Testis (tissue), 3 donors: ENCODE data around the gene PCP2. TPM values are rescaled to one million over a fixed set of nuclear protein-coding genes. Genes with fewer than 3 reads are reported as not detected.

Source experiments
- DNase-seq: peaks from one replicate; pipeline ENCODE4 v3.0.0-alpha.2; 2019
- H3K27ac ChIP-seq, 2 donors: fragments of 200-600 bp; sonication (generic); one replicate each; pipeline ENCODE4 v1.5.1; 2019
- H3K27me3 ChIP-seq: fragments of 200-600 bp; sonication (generic); one replicate; pipeline ENCODE4 v1.5.1; 2019
- H3K36me3 ChIP-seq: fragments of 200-600 bp; sonication (generic); one replicate; pipeline ENCODE4 v1.5.1; 2017; ENCODE audit warnings: low read depth; ENCODE audit errors: missing control alignments
- H3K4me1 ChIP-seq: fragments of 200-600 bp; sonication (generic); one replicate; pipeline ENCODE4 v1.5.1; 2019
- H3K4me3 ChIP-seq, 2 donors: fragments of 200-600 bp; sonication (generic); one replicate each; pipeline ENCODE4 v1.5.1; 2017 to 2019
- H3K9me3 ChIP-seq: fragments of 200-600 bp; sonication (generic); one replicate; pipeline ENCODE4 v1.5.1; 2017
- POLR2A ChIP-seq: fragments of 450-650 bp; IDR thresholded peaks from one replicate; pipeline ENCODE4 v1.6.1; 2017; ENCODE audit warnings: antibody characterized with exemption, mild to moderate bottlenecking, moderate library complexity
- WGBS, 2 donors: methylation state at CpG; one replicate each; pipeline ENCODE4 v1.1.5; 2018; 5-methylcytosine and 5-hydroxymethylcytosine counted together
- intact Hi-C: fragments of 100-400 bp; cut with DNase I; formaldehyde crosslinking; loops from one replicate; pipeline ENCODE4 v1.15.1; 2023; ENCODE audit warnings: low total_unique reads
- microRNA-seq, 2 donors: library from miRNA; unstranded; fragments of <30 nt; microRNA quantifications; one replicate each; pipeline ENCODE4, GENCODE V29; 2016; ENCODE audit warnings: borderline number of aligned reads in 2 of 2, borderline replicate concordance in 1 of 2
- polyA plus RNA-seq: library from polyadenylated mRNA; stranded (reverse); fragments of 350-450 nt; fragmentation: Illumina TruSeq; extraction: RNeasy Lipid Tissue Mini Kit (QIAGEN cat#74804); gene quantifications from one replicate; pipeline ENCODE4 v1.2.3, GENCODE V29; 2014; ENCODE audit warnings: low read depth, low replicate concordance; ENCODE audit not compliant: insufficient read depth
- small RNA-seq, 2 donors: library from RNA; depleted of rRNA; stranded (forward); fragments of <200 nt; gene quantifications; one replicate each; pipeline ENCODE3, GENCODE V24; 2016
- total RNA-seq, 2 donors: library from RNA; depleted of rRNA; stranded (reverse); fragments of >200 nt; gene quantifications; one replicate each; pipeline ENCODE4 v1.2.3, GENCODE V29; 2016
- TF ChIP-seq, protein P1 (sequence below), 3 experiments: fragments of 450-650 bp in 2 of 3; fragments of 200-600 bp in 1 of 3; sonication (generic) in 1 of 3; IDR thresholded peaks; one replicate each; pipeline ENCODE4 v1.5.1; 2016 to 2019; ENCODE audit warnings: antibody characterized with exemption in 3 of 3, mild to moderate bottlenecking in 2 of 3, moderate library complexity in 1 of 3

The PCP2 gene
- total and polyA plus RNA-seq, 3 donors from 2014 or later = 38.2 to 164 (median 130) TPM

DNA sequence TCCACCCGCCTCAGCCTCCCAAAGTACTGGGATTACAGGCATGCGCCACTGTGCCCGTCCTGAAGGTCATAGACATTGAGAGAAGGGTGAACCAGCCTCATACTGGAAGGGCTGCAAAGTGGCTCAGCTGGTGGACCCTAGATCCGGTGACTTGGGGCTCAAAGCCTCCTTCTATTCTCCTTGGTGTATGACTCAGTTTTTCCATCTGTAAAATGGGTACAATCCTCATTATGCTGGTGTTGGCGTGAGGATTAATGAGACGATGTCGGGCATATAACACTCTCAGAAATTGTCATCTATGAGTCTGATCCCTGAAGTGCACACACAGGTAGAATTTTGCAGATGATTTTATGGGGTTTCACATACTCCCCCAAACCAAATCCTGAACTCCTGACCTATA lies 43.7 kb downstream of the PCP2 start:
- Histone ChIP-seq H3K27me3 (no peaks in the 10 kb centered on the region), H3K4me3 (no peak overlapping the region), H3K36me3 (no peaks in the 10 kb centered on the region), H3K27ac (no peak overlapping the region), H3K9me3 (no peaks in the 10 kb centered on the region), H3K4me1 (no peaks in the 10 kb centered on the region)
- DNase-seq = no peak
- 89 to 92% methylated on average over 6 to 7 of the region's 7 CpGs for WGBS, 2 donors
- TF ChIP-seq, protein P1, sequence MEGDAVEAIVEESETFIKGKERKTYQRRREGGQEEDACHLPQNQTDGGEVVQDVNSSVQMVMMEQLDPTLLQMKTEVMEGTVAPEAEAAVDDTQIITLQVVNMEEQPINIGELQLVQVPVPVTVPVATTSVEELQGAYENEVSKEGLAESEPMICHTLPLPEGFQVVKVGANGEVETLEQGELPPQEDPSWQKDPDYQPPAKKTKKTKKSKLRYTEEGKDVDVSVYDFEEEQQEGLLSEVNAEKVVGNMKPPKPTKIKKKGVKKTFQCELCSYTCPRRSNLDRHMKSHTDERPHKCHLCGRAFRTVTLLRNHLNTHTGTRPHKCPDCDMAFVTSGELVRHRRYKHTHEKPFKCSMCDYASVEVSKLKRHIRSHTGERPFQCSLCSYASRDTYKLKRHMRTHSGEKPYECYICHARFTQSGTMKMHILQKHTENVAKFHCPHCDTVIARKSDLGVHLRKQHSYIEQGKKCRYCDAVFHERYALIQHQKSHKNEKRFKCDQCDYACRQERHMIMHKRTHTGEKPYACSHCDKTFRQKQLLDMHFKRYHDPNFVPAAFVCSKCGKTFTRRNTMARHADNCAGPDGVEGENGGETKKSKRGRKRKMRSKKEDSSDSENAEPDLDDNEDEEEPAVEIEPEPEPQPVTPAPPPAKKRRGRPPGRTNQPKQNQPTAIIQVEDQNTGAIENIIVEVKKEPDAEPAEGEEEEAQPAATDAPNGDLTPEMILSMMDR (IDR thresholded peaks at IDR 0.05) = no peak
- intact Hi-C loops = no loop called here

DNA sequence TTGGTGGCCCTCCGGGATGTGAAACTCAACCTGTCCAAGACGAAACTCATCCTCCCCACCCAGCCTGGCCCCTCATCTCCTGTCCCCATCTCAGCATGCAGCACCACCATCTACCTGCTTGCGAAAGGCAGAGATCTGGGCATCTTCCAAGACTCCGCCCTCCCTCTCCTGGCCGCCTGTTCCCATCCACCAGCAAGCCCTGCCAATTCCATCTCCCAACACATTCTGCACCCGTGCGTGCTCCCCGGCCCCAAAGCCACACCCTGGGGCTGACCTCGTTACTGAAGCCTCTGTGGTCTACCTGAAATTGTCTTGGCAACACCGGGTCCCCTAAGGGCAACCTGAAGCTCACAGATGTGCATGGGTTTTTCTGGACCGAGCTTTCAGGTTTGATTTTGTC lies 51.1 kb downstream of the PCP2 start:
- Histone ChIP-seq H3K4me3 (no peak overlapping the region), H3K27me3 (no peaks in the 10 kb centered on the region), H3K27ac (no peak overlapping the region), H3K9me3 (no peaks in the 10 kb centered on the region), H3K4me1 (peaks cover 12% of the 10 kb centered on the region), H3K36me3 (no peaks in the 10 kb centered on the region)
- TF ChIP-seq, protein P1 (IDR thresholded peaks at IDR 0.05) = no peak
- TF ChIP-seq POLR2A = no peak
- intact Hi-C loops = no loop called here
- DNase-seq = no peak
- WGBS, 2 donors = 66 to 74% methylated on average over 11 of the region's 11 CpGs

Small RNAs within 50 kb of the gene (microRNA-seq; reads per million reads assigned to microRNA genes)
- 0 reads per million in 2 donors for gene MIR6792

Small RNAs within 50 kb of the gene (small RNA-seq; reads per million reads assigned to genes)
- 0 reads per million in 2 donors for gene MIR6792

Other genes starting within 250 kb of the PCP2 start
- gene PEX11G, start 144.7 kb downstream of the PCP2 start, total RNA-seq = 10 to 100 TPM; 12.3 to 20.9 TPM
- 26.0 TPM for gene PEX11G, start 144.7 kb downstream of the PCP2 start, polyA plus RNA-seq
- 10 to 100 TPM; 28.7 to 35.9 TPM for gene ZNF358, start 117.6 kb downstream of the PCP2 start, total RNA-seq
- gene ZNF358, start 117.6 kb downstream of the PCP2 start, polyA plus RNA-seq = 21.0 TPM
- gene MCOLN1, start 111.1 kb downstream of the PCP2 start, total RNA-seq = 10 to 100 TPM; 17.7 to 26.9 TPM
- 15.2 TPM for gene MCOLN1, start 111.1 kb downstream of the PCP2 start, polyA plus RNA-seq
- 100 to 1,000 TPM; 109 to 143 TPM for gene PNPLA6, start 98.0 kb downstream of the PCP2 start, total RNA-seq
- 153 TPM for gene PNPLA6, start 98.0 kb downstream of the PCP2 start, polyA plus RNA-seq
- gene CAMSAP3, start 37.9 kb downstream of the PCP2 start, total RNA-seq = 100 to 1,000 TPM in 1 of 2 donors, 10 to 100 TPM in 1; 64.7 to 104 TPM
- gene CAMSAP3, start 37.9 kb downstream of the PCP2 start, polyA plus RNA-seq = 32.4 TPM
- gene XAB2, start 4.2 kb downstream of the PCP2 start, total RNA-seq = 100 to 1,000 TPM in 1 of 2 donors, 10 to 100 TPM in 1; 97.2 to 128 TPM
- 90.3 TPM for gene XAB2, start 4.2 kb downstream of the PCP2 start, polyA plus RNA-seq
- gene PET100, start 3.9 kb downstream of the PCP2 start, total RNA-seq = 10 to 100 TPM; 25.3 to 26.9 TPM
- gene PET100, start 3.9 kb downstream of the PCP2 start, polyA plus RNA-seq = 64.0 TPM
- gene STXBP2, start 3.4 kb upstream of the PCP2 start, total RNA-seq = 100 to 1,000 TPM; 155 to 156 TPM
- gene STXBP2, start 3.4 kb upstream of the PCP2 start, polyA plus RNA-seq = 135 TPM
- gene RETN, start 35.3 kb upstream of the PCP2 start, total RNA-seq = not detected
- gene RETN, start 35.3 kb upstream of the PCP2 start, polyA plus RNA-seq = 1.9 TPM
- gene MCEMP1, start 43.4 kb upstream of the PCP2 start, total RNA-seq = not detected
- not detected for gene MCEMP1, start 43.4 kb upstream of the PCP2 start, polyA plus RNA-seq
- 100 to 1,000 TPM; 194 to 226 TPM for gene TRAPPC5, start 47.1 kb upstream of the PCP2 start, total RNA-seq
- gene TRAPPC5, start 47.1 kb upstream of the PCP2 start, polyA plus RNA-seq = 214 TPM
- under 1 TPM; 0.79 to 0.87 TPM for gene FCER2, start 68.4 kb upstream of the PCP2 start, total RNA-seq
- 1.1 TPM for gene FCER2, start 68.4 kb upstream of the PCP2 start, polyA plus RNA-seq
- gene CLEC4G, start 98.4 kb upstream of the PCP2 start, total RNA-seq = 1 to 10 TPM in 1 of 2 donors, not detected in 1; 1.2 TPM
- 0.71 TPM for gene CLEC4G, start 98.4 kb upstream of the PCP2 start, polyA plus RNA-seq
- under 1 TPM; 0.55 to 0.74 TPM for gene CD209, start 113.8 kb upstream of the PCP2 start, total RNA-seq
- 5.0 TPM for gene CD209, start 113.8 kb upstream of the PCP2 start, polyA plus RNA-seq
- 10 to 100 TPM in 1 of 2 donors, 1 to 10 TPM in 1; 9.4 to 14.9 TPM for gene CLEC4M, start 129.5 kb upstream of the PCP2 start, total RNA-seq
- gene CLEC4M, start 129.5 kb upstream of the PCP2 start, polyA plus RNA-seq = 14.5 TPM
- 10 to 100 TPM; 45.8 to 68.9 TPM for gene EVI5L, start 196.5 kb upstream of the PCP2 start, total RNA-seq
- 69.3 TPM for gene EVI5L, start 196.5 kb upstream of the PCP2 start, polyA plus RNA-seq
- 1 to 10 TPM; 2.9 to 3.3 TPM for gene PRR36, start 240.7 kb upstream of the PCP2 start, total RNA-seq
- 0.50 TPM for gene PRR36, start 240.7 kb upstream of the PCP2 start, polyA plus RNA-seq